GM19239 (cell line): Measurements from ENCODE around the gene CDK5RAP2.

Experiments
- DNase-seq: peaks from one replicate; pipeline ENCODE4 v3.0.0; 2011; ENCODE audit warnings: low spot score; ENCODE audit not compliant: insufficient read length
- FAIRE-seq: peaks from 2 replicates; lab custom pipeline; 2011; peaks lifted over from hg19 to GRCh38; lab: Jason Lieb, UNC

The CDK5RAP2 gene

GRCh38 chr9:120593250-120593954 lies 13.4 kb upstream of the CDK5RAP2 start:
- DNase-seq (no peak), FAIRE-seq (no peak)

DNA sequence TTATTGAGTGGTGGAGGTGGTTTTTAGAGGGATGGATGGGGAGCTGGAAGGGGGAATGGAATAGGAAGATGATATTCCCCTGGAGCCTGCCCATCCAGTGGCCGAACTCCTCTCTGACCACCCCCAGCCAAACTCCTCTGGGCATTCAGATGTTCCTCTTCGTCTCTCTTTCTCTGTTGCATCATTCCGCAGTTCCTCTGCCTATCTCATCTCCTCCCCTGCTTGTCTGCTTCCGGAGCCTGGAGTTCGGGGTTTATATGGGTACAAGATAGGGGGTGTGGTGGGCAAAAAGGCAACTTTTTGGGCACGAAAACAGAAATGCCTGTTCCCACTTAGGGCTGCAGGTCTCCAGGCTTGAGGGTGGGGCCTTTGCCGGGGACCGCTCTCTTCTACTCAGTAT lies 12.2 kb upstream of the CDK5RAP2 start:
- no peak for FAIRE-seq

GRCh38 chr9:120587328-120587727 lies 7.4 kb upstream of the CDK5RAP2 start:
- FAIRE-seq (no peak), DNase-seq (no peak)

More for the DNA sequence above, 12.2 kb upstream of the CDK5RAP2 start:
- DNase-seq = no peak

DNA sequence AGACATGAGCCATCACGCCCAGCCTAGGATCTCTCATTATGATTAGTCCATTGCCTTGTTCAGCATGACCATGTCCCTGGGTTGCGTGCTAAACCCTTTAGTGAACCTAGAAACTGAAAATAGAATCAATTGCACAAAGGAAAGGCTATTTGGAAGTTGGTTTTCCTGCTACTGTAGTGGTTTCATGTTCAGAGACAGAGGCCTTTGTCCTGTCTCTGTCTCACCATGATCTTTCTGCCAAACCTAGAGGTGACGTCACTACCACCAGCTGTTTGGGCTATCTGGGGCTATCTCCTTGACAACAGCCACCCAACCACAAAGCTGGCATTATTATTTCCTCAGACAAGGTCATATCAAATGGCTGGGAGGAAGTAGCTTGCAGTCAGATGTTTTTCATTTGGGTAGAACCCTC lies 4.0 kb upstream of the CDK5RAP2 start:
- DNase-seq = peak; percentile 37
- FAIRE-seq = peak; percentile 64

DNA sequence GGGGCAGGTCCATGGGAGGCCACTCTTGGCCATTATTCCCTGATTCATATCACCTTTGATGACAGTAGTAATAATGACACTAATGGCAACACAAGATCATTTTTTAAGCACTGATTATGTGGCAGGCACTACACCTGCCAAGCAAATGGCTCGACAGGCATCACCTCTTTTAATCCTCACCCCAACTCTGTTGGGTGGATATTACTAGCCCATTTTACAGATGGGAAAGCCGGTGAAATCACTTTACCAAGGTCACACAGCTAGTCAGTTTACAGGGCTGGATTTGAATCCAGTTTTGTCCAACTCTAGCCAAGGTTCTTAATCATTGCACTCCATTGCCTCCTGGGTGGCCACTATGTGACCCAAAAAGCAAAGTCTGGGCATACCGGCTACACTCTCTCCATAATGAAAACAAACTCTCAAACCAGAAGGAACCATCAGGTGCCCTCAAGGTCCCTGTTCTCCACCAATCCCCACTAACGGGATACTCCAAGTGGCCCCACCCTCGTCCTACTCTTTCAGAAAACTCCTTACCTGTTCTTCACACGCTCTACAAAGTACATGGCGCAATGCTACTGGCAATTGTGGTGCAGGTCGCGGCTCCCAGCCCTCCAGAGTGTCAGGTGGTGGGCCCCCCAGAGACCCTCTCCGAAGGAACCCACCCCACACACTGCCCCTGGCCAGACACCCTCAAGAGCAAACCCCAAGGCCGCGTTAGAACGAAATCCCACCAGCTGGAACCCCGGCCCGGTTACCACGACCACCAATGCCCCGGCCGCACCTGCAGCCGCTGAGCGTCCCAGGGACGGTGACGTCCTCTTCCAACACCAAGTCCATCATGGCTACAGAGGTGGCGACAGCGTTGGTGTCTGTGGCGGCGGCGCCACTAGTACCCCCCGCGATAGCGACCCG lies 572 bp downstream of the CDK5RAP2 start:
- no peak for DNase-seq
- FAIRE-seq = no peak

- FAIRE-seq (no peak), DNase-seq (no peak)
These were observed 5.5 kb downstream of the CDK5RAP2 start for GRCh38 chr9:120574473-120574872.

DNA sequence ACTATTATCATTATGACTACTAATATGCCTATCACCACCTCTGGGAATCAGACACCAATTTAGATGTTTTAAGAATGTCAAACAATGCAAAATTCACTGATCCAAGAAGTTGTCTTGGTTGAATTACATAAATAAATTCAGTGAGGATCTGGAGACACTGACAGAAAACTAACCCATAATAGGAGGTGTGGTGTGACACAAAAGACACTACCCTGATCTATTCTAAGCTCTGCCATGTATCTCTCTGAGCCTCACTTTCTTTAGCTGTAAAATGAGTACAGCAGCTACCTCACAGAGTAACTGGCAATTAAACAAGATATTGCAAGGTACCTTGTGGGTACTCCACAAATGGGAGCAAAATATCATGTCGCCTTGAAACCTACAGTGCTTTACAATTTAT lies 7.5 kb downstream of the CDK5RAP2 start:
- DNase-seq (no peak), FAIRE-seq (no peak)

- FAIRE-seq (no peak), DNase-seq (no peak)
These were observed 8.3 kb downstream of the CDK5RAP2 start for GRCh38 chr9:120571443-120572257.

DNA sequence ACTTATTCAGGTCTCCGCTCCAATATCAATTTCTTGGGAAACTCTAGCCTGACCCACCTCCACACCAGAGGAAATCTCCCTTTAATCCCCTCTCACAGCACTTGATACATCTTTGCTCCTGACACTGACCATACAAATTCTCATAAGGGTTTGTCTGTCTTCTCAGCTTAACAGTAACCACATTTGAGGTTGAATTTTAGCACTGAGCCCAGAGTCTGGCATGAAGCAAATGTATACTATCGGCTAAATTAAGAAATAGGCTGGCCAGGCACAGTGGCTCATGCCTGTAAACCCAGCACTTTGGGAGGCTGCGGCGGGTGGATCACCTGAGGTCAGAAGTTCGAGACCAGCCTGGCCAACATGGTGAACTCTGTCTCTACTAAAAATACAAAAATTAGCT lies 9.7 kb downstream of the CDK5RAP2 start:
- no peak for DNase-seq
- no peak for FAIRE-seq

- DNase-seq (no peak), FAIRE-seq (no peak)
These were observed 10.4 kb downstream of the CDK5RAP2 start for GRCh38 chr9:120569556-120569955.

DNA sequence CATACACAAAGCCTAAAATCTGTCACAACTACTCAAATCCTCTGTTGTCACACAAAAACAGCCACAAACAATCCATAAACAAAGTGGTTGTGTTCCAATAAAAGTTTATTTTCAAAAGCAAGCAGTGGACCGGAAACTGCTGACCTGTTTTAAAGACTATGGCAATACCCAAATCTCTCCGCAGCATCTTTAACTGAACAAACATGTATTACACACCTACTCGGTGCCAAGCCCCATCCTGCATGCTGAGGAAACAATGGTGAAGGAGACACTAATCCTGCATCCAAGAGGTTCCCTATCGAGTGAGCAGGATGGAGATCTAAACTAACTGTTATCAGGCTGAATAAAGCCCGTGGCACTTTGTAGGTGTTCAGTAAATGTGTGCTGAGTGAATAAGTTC lies 11.2 kb downstream of the CDK5RAP2 start:
- no peak for FAIRE-seq
- no peak for DNase-seq

DNA sequence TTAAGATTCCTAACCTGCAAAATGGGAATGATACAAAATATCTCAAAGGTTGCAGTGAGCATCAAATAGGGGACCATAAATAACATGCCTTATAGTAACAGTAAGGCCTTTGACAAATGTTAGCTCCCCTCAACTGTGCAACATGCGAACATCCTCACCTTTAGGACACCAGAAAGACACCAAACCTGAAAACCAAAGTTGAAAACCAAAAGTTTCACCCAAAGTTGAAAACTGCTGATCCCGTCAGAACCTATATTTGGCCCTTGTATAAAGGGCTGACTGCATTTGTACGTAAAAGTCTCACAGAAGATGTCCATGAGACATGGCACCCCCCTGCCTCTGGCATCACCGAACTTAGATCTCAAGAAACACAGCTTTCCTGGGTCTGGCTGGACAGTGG lies 12.1 kb downstream of the CDK5RAP2 start:
- DNase-seq (no peak), FAIRE-seq (no peak)

DNA sequence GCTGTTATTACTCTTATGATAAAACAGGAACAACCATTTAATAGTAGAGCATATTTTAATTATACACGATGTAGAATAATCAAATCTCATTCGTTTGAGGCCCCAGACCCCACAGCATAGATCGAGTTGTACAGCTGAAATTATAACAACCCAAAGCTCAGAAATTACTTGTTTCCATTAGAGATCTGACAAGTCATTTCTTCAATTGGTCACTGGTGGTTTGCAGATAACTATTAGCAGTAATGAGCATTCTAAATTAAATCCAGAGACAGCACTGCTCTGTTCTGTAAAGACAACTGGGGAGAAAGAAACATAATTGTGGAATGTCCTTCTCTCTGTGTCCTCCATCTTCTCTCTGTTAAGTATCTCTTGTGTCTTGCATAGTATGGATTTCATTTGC lies 12.9 kb downstream of the CDK5RAP2 start:
- no peak for FAIRE-seq
- no peak for DNase-seq

DNA sequence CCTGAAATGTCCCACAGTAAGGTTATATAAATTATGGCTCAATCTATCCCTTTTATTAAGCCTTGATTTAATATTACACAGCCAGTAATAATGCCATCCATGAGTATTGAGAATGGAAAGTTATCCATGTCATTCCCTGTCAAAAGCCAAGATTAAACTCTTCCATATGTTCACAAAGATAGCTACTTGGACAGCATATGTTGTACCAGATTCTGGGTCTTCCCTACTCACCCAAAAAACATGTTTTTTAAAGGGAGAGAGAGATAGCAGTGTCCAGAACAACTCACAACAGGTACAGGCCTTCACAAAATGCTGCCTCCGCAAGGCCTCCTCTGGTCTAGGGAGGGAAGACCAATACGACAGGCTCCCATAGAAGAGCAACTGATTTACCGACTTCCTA lies 15.4 kb downstream of the CDK5RAP2 start:
- FAIRE-seq (no peak), DNase-seq (no peak)

- FAIRE-seq (no peak), DNase-seq (no peak)
These were observed 17.0 kb downstream of the CDK5RAP2 start for GRCh38 chr9:120562861-120563443.

- no peak for DNase-seq
- no peak for FAIRE-seq
These were observed 18.3 kb downstream of the CDK5RAP2 start for GRCh38 chr9:120561709-120562108.

GRCh38 chr9:120559546-120559945 lies 20.4 kb downstream of the CDK5RAP2 start:
- no peak for FAIRE-seq

GRCh38 chr9:120558454-120558853 lies 21.5 kb downstream of the CDK5RAP2 start:
- no peak for FAIRE-seq
- DNase-seq = no peak

More at GRCh38 chr9:120559546-120559945, 20.4 kb downstream of the CDK5RAP2 start:
- no peak for DNase-seq

GRCh38 chr9:120557205-120557604 lies 22.8 kb downstream of the CDK5RAP2 start:
- FAIRE-seq (no peak), DNase-seq (no peak)

GRCh38 chr9:120556775-120557174 lies 23.2 kb downstream of the CDK5RAP2 start:
- FAIRE-seq (no peak), DNase-seq (no peak)
